Keratinocyte (primary cell): ENCODE data around the gene TMEM270.

Source experiments
- CTCF ChIP-seq, 3 experiments: IDR thresholded peaks in 1 of 3; conservative IDR thresholded peaks in 1 of 3; optimal IDR thresholded peaks in 1 of 3; 2 replicates in 2 of 3; 3 replicates in 1 of 3; pipeline versions ENCODE3 to v1.5.1; 2011; ENCODE audit warnings: low read length in 3 of 3, mild to moderate bottlenecking in 3 of 3, moderate library complexity in 2 of 3, control low read depth in 1 of 3, inconsistent platforms in 1 of 3; ENCODE audit not compliant: insufficient read depth in 2 of 3; ENCODE audit errors: extremely low read depth in 1 of 3
- EZH2 ChIP-seq: IDR thresholded peaks from one replicate; pipeline ENCODE4 v1.6.1; 2012; ENCODE audit warnings: inconsistent platforms, mild to moderate bottlenecking, low read length, moderate library complexity

GRCh38 chr7:73852500-73852899 is 8.5 kb upstream of the TMEM270 start:
- no peak for TF ChIP-seq CTCF (optimal IDR thresholded peaks at IDR 0.05 in 1 of 3, IDR thresholded peaks at IDR 0.05 in 1 of 3, conservative IDR thresholded peaks at IDR 0.05 in 1 of 3; ENCODE audit: extremely low read depth in 1 of 3, insufficient read depth in 2 of 3, low read length in 3 of 3)
- no peak for TF ChIP-seq EZH2
